ENCODE measurements around the gene PTTG1IP. TPM values are rescaled to one million over a fixed set of nuclear protein-coding genes. Genes with fewer than 3 reads are reported as not detected.

Gene PTTG1IP
- total and polyA plus RNA-seq, 2 of the 13 experiments (the other 11 are each of a cell fraction or from before 2014, with no cell fraction given), result 161 to 700 TPM

DNA sequence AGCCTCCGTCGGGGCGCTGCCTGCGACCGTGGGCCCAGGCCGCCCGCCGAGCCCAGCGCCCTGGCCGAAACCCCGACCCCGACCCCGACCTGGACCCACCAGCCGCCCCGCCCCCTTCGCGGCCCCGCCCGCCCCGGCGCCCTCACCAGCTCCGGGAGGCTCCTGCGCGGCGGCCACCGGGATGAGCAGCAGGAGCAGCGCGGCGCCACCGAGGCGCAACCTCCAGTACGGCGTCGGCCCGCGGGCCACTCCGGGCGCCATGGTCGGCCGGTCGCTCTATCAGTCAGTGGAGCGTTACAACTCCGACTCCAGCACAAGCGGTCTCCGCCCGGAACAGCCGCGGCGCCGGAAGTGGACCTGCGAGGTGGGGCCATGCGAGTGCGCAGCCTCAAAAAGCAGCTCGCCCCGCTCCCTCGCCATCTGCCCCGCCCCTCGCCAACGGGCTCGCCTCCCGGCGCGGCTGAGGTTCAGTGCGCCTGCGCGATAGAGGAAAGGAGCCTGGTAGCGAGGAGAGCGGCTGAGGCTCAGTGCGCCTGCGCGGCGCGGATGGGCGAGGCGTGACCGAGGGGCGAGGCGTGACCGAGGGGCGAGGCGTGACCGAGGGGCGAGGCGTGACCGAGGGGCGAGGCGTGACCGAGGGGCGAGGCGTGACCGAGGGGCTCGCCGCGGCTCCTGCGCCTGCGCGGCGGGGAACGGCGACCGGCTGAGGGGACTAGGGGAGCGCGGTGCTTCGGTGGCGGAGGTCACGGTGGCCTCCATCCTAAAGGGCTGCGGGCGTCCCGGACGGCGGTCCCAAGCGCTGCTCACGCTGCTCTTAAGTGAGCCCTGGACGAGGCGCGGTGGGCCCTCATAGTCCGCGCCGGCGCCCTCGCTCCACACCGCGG lies at the start of gene PTTG1IP (continued):
- TF ChIP-seq HMGA1 (CRISPR knock-in tag; conservative IDR thresholded peaks at IDR 0.05) (no peak), AGO2 (optimal IDR thresholded peaks at IDR 0.05; ENCODE audit: low read depth, low read length) (no peak), CHD4 (IDR thresholded peaks at IDR 0.05; ENCODE audit: borderline replicate concordance, low read length) (no peak), SP140L (CRISPR knock-in tag; IDR thresholded peaks at IDR 0.05; ENCODE audit: borderline replicate concordance) (no peak), ZNF547 (CRISPR knock-in tag; IDR thresholded peaks at IDR 0.05) (no peak), ZNF224 (CRISPR knock-in tag; IDR thresholded peaks at IDR 0.05) (no peak), ZNF329 (CRISPR knock-in tag; IDR thresholded peaks at IDR 0.05; ENCODE audit: low read depth) (no peak), RARA (CRISPR knock-in tag; IDR thresholded peaks at IDR 0.05) (0 out of 2 replicates have a peak, but pooled peaks have one; percentile 10), ZEB1 (IDR thresholded peaks at IDR 0.05; ENCODE audit: insufficient replicate concordance, low read depth) (no peak), ZXDC (CRISPR knock-in tag; IDR thresholded peaks at IDR 0.05) (no peak), ZNF639 (CRISPR knock-in tag; conservative IDR thresholded peaks at IDR 0.05) (0 out of 2 replicates have a peak, but pooled peaks have one; percentile 13), MIER2 (CRISPR knock-in tag; IDR thresholded peaks at IDR 0.05) (no peak)
- TF ChIP-seq, protein P1, sequence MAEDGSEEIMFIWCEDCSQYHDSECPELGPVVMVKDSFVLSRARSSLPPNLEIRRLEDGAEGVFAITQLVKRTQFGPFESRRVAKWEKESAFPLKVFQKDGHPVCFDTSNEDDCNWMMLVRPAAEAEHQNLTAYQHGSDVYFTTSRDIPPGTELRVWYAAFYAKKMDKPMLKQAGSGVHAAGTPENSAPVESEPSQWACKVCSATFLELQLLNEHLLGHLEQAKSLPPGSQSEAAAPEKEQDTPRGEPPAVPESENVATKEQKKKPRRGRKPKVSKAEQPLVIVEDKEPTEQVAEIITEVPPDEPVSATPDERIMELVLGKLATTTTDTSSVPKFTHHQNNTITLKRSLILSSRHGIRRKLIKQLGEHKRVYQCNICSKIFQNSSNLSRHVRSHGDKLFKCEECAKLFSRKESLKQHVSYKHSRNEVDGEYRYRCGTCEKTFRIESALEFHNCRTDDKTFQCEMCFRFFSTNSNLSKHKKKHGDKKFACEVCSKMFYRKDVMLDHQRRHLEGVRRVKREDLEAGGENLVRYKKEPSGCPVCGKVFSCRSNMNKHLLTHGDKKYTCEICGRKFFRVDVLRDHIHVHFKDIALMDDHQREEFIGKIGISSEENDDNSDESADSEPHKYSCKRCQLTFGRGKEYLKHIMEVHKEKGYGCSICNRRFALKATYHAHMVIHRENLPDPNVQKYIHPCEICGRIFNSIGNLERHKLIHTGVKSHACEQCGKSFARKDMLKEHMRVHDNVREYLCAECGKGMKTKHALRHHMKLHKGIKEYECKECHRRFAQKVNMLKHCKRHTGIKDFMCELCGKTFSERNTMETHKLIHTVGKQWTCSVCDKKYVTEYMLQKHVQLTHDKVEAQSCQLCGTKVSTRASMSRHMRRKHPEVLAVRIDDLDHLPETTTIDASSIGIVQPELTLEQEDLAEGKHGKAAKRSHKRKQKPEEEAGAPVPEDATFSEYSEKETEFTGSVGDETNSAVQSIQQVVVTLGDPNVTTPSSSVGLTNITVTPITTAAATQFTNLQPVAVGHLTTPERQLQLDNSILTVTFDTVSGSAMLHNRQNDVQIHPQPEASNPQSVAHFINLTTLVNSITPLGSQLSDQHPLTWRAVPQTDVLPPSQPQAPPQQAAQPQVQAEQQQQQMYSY (CRISPR knock-in tag; IDR thresholded peaks at IDR 0.05), result no peak
- TF ChIP-seq, protein P2, sequence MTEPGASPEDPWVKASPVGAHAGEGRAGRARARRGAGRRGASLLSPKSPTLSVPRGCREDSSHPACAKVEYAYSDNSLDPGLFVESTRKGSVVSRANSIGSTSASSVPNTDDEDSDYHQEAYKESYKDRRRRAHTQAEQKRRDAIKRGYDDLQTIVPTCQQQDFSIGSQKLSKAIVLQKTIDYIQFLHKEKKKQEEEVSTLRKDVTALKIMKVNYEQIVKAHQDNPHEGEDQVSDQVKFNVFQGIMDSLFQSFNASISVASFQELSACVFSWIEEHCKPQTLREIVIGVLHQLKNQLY (CRISPR knock-in tag; IDR thresholded peaks at IDR 0.05), result no peak
- TF ChIP-seq, protein P3, sequence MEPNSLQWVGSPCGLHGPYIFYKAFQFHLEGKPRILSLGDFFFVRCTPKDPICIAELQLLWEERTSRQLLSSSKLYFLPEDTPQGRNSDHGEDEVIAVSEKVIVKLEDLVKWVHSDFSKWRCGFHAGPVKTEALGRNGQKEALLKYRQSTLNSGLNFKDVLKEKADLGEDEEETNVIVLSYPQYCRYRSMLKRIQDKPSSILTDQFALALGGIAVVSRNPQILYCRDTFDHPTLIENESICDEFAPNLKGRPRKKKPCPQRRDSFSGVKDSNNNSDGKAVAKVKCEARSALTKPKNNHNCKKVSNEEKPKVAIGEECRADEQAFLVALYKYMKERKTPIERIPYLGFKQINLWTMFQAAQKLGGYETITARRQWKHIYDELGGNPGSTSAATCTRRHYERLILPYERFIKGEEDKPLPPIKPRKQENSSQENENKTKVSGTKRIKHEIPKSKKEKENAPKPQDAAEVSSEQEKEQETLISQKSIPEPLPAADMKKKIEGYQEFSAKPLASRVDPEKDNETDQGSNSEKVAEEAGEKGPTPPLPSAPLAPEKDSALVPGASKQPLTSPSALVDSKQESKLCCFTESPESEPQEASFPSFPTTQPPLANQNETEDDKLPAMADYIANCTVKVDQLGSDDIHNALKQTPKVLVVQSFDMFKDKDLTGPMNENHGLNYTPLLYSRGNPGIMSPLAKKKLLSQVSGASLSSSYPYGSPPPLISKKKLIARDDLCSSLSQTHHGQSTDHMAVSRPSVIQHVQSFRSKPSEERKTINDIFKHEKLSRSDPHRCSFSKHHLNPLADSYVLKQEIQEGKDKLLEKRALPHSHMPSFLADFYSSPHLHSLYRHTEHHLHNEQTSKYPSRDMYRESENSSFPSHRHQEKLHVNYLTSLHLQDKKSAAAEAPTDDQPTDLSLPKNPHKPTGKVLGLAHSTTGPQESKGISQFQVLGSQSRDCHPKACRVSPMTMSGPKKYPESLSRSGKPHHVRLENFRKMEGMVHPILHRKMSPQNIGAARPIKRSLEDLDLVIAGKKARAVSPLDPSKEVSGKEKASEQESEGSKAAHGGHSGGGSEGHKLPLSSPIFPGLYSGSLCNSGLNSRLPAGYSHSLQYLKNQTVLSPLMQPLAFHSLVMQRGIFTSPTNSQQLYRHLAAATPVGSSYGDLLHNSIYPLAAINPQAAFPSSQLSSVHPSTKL (CRISPR knock-in tag; IDR thresholded peaks at IDR 0.05), result peak; percentile 55

Data from HepG2 (cell line).